Liver (tissue), 9 donors: ENCODE results near the gene GABRR3. TPM values are rescaled to one million over a fixed set of nuclear protein-coding genes. Genes with fewer than 3 reads are reported as not detected.

Source experiments
- DNase-seq: peaks from one replicate; pipeline ENCODE4 v3.0.0-alpha.2; 2017; ENCODE audit warnings: low spot score
- H3K27ac ChIP-seq, 2 donors: one replicate each; pipeline ENCODE4 v1.7.0; 2013; ENCODE audit warnings: inconsistent platforms in 2 of 2, low read length in 2 of 2, control low read depth in 1 of 2, low read depth in 1 of 2, mild to moderate bottlenecking in 1 of 2
- H3K27me3 ChIP-seq, 4 donors: one replicate each; pipeline versions ENCODE4 v1.6.1 to v1.7.0; 2013; ENCODE audit warnings: low read length in 3 of 4, inconsistent platforms in 1 of 4, mild to moderate bottlenecking in 1 of 4, moderate library complexity in 1 of 4; ENCODE audit not compliant: control insufficient read depth in 4 of 4, insufficient read depth in 4 of 4
- H3K36me3 ChIP-seq, 4 donors: one replicate each; pipeline versions ENCODE4 v1.6.1 to v1.7.0; 2013; ENCODE audit warnings: low read length in 3 of 4, mild to moderate bottlenecking in 3 of 4, low read depth in 1 of 4, moderate library complexity in 1 of 4; ENCODE audit not compliant: control insufficient read depth in 4 of 4, insufficient read depth in 3 of 4
- H3K4me1 ChIP-seq, 4 donors: one replicate each; pipeline versions ENCODE4 v1.6.1 to v1.7.0; 2013; ENCODE audit warnings: low read length in 3 of 4, mild to moderate bottlenecking in 3 of 4, moderate library complexity in 1 of 4; ENCODE audit not compliant: control insufficient read depth in 4 of 4, insufficient read depth in 4 of 4
- H3K4me3 ChIP-seq, 3 donors: one replicate each; pipeline versions ENCODE4 v1.6.1 to v1.7.0; 2013; ENCODE audit warnings: low read length in 3 of 3, control low read depth in 1 of 3, low read depth in 1 of 3, mild to moderate bottlenecking in 1 of 3
- H3K9ac ChIP-seq, 2 donors: one replicate each; pipeline ENCODE4 v1.7.0; 2013; ENCODE audit warnings: low read length in 2 of 2, mild to moderate bottlenecking in 2 of 2, moderate library complexity in 2 of 2, control low read depth in 1 of 2, low read depth in 1 of 2
- H3K9me3 ChIP-seq, 4 donors: one replicate each; pipeline versions ENCODE4 v1.6.1 to v1.7.0; 2013; ENCODE audit warnings: low read length in 3 of 4; ENCODE audit not compliant: control insufficient read depth in 4 of 4
- ATF3 ChIP-seq: IDR thresholded peaks from 2 replicates; pipeline ENCODE4 v1.6.1; 2016; ENCODE audit warnings: antibody characterized with exemption
- CTCF ChIP-seq: fragments of 150-350 bp; IDR thresholded peaks from 2 replicates; pipeline ENCODE4 v1.5.1; 2017; ENCODE audit warnings: improper control_type of control experiment, low read depth, low read length; ENCODE audit not compliant: missing input control
- FOXA1 ChIP-seq: IDR thresholded peaks from 2 replicates; pipeline ENCODE4 v1.6.1; 2016; ENCODE audit warnings: antibody characterized with exemption
- FOXA2 ChIP-seq: IDR thresholded peaks from 2 replicates; pipeline ENCODE4 v1.6.1; 2016; ENCODE audit warnings: antibody characterized with exemption
- GABPA ChIP-seq, 2 donors: IDR thresholded peaks in 1 of 2; conservative IDR thresholded peaks in 1 of 2; 2 replicates each; pipeline ENCODE4 v1.6.1; 2016; ENCODE audit warnings: antibody characterized with exemption in 2 of 2, mild to moderate bottlenecking in 1 of 2, moderate library complexity in 1 of 2
- HNF4A ChIP-seq, 2 donors: conservative IDR thresholded peaks; 2 replicates each; pipeline ENCODE4 v1.6.1; 2016; ENCODE audit warnings: antibody characterized with exemption in 2 of 2, mild to moderate bottlenecking in 2 of 2
- HNF4G ChIP-seq: IDR thresholded peaks from 2 replicates; pipeline ENCODE4 v1.6.1; 2016; ENCODE audit warnings: antibody characterized with exemption
- NR2F2 ChIP-seq: IDR thresholded peaks from 2 replicates; pipeline ENCODE4 v1.6.1; 2016; ENCODE audit warnings: antibody characterized with exemption
- RXRA ChIP-seq, 2 donors: IDR thresholded peaks; 2 replicates each; pipeline ENCODE4 v1.6.1; 2017 to 2018; ENCODE audit warnings: antibody characterized with exemption in 2 of 2, mild to moderate bottlenecking in 1 of 2
- SP1 ChIP-seq: IDR thresholded peaks from 2 replicates; pipeline ENCODE4 v1.6.1; 2018; ENCODE audit warnings: antibody characterized with exemption, mild to moderate bottlenecking
- TAF1 ChIP-seq: conservative IDR thresholded peaks from 2 replicates; pipeline ENCODE4 v1.6.1; 2016; ENCODE audit warnings: antibody characterized with exemption, mild to moderate bottlenecking
- WGBS: extraction: QIAGEN DNeasy Blood & Tissue Kit; methylation state at CpG from one replicate; pipeline ENCODE4 v1.1.7; 2013; 5-methylcytosine and 5-hydroxymethylcytosine counted together
- polyA plus RNA-seq, 2 donors: library from polyadenylated mRNA; stranded (reverse) in 1 of 2; unstranded in 1 of 2; fragments of 200-250 nt in 1 of 2; fragments of >200 nt in 1 of 2; fragmentation: Nextera tagmentation in 1 of 2; extraction: Ambion mirVana in 1 of 2; gene quantifications; one replicate each; pipeline versions ENCODE4 v1.2.1 to v1.2.3, GENCODE V29; 2013 to 2015
- total RNA-seq, 2 donors: library from RNA; depleted of rRNA; stranded (reverse); fragments of >200 nt; gene quantifications; one replicate each; pipeline ENCODE4 v1.2.3, GENCODE V29; 2014
- TF ChIP-seq, protein P1 (sequence below): IDR thresholded peaks from 2 replicates; pipeline ENCODE4 v1.6.1; 2016; ENCODE audit warnings: antibody characterized with exemption
- TF ChIP-seq, protein P2 (sequence below): IDR thresholded peaks from 2 replicates; pipeline ENCODE4 v1.6.1; 2016; ENCODE audit warnings: antibody characterized with exemption
- TF ChIP-seq, protein P3 (sequence below): IDR thresholded peaks from 2 replicates; pipeline ENCODE4 v1.6.1; 2016; ENCODE audit warnings: antibody characterized with exemption, mild to moderate bottlenecking
- donor health status: healthy.
- donor health status: healthy.
- donor health status: healthy.
- donor health status: healthy.
- donor health status: healthy.

Gene GABRR3
- total and polyA plus RNA-seq, 4 donors: not detected

DNA sequence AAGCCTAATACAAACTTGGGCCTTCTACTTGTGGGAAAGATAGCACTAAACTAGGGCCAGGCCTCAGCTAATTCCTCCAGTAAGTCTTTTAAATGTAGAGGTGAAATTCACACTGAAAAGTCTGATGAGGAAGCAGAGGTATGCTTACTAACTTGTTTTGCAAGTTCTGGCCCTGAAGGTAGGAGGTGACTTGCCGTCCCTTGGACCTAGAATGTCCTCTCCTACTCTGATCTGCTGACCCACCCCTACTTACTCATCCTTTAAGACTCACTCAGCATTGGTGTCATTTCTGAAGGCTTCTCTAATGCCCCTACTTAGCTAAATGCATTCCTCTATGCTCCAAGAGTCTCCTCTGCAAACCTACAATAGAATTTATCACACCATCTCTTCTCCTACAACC lies 82.2 kb downstream of the GABRR3 start:
- H3K4me1 ChIP-seq: no peaks in the 10 kb centered on the region
- no peak for TF ChIP-seq HNF4A (conservative IDR thresholded peaks at IDR 0.05)
- no peak for TF ChIP-seq SP1
- TF ChIP-seq CTCF: no peak
- no peak for TF ChIP-seq FOXA1
- TF ChIP-seq, protein P1, sequence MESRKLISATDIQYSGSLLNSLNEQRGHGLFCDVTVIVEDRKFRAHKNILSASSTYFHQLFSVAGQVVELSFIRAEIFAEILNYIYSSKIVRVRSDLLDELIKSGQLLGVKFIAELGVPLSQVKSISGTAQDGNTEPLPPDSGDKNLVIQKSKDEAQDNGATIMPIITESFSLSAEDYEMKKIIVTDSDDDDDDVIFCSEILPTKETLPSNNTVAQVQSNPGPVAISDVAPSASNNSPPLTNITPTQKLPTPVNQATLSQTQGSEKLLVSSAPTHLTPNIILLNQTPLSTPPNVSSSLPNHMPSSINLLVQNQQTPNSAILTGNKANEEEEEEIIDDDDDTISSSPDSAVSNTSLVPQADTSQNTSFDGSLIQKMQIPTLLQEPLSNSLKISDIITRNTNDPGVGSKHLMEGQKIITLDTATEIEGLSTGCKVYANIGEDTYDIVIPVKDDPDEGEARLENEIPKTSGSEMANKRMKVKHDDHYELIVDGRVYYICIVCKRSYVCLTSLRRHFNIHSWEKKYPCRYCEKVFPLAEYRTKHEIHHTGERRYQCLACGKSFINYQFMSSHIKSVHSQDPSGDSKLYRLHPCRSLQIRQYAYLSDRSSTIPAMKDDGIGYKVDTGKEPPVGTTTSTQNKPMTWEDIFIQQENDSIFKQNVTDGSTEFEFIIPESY: no peak
- TF ChIP-seq ATF3: no peak
- TF ChIP-seq HNF4G: no peak
- no peak for TF ChIP-seq GABPA (IDR thresholded peaks at IDR 0.05 in 1 of 2, conservative IDR thresholded peaks at IDR 0.05 in 1 of 2)
- no peak for TF ChIP-seq FOXA2
- TF ChIP-seq, protein P2, sequence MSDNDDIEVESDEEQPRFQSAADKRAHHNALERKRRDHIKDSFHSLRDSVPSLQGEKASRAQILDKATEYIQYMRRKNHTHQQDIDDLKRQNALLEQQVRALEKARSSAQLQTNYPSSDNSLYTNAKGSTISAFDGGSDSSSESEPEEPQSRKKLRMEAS: no peak
- TF ChIP-seq, protein P3, sequence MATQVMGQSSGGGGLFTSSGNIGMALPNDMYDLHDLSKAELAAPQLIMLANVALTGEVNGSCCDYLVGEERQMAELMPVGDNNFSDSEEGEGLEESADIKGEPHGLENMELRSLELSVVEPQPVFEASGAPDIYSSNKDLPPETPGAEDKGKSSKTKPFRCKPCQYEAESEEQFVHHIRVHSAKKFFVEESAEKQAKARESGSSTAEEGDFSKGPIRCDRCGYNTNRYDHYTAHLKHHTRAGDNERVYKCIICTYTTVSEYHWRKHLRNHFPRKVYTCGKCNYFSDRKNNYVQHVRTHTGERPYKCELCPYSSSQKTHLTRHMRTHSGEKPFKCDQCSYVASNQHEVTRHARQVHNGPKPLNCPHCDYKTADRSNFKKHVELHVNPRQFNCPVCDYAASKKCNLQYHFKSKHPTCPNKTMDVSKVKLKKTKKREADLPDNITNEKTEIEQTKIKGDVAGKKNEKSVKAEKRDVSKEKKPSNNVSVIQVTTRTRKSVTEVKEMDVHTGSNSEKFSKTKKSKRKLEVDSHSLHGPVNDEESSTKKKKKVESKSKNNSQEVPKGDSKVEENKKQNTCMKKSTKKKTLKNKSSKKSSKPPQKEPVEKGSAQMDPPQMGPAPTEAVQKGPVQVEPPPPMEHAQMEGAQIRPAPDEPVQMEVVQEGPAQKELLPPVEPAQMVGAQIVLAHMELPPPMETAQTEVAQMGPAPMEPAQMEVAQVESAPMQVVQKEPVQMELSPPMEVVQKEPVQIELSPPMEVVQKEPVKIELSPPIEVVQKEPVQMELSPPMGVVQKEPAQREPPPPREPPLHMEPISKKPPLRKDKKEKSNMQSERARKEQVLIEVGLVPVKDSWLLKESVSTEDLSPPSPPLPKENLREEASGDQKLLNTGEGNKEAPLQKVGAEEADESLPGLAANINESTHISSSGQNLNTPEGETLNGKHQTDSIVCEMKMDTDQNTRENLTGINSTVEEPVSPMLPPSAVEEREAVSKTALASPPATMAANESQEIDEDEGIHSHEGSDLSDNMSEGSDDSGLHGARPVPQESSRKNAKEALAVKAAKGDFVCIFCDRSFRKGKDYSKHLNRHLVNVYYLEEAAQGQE: no peak
- no peak for DNase-seq
- H3K4me3 ChIP-seq: no peak overlapping the region
- WGBS: 96% methylated on average over 1 of the region's 1 CpG
- no peaks in the 10 kb centered on the region for H3K9me3 ChIP-seq
- no peak overlapping the region for H3K9ac ChIP-seq
- H3K27me3 ChIP-seq: no peaks in the 10 kb centered on the region
- no peak overlapping the region for H3K27ac ChIP-seq
- peaks cover 13 to 69% (median 32%) of the 10 kb centered on the region in 4 donors for H3K36me3 ChIP-seq

- TF ChIP-seq NR2F2 (peak; percentile 51), CTCF (no peak), RXRA (IDR thresholded peaks at IDR 0.05) (peak in 1 of 2 donors; percentile 24), ATF3 (no peak), TAF1 (no peak)
- DNase-seq: no peak
- H3K36me3 ChIP-seq: peaks cover 15 to 67% (median 33%) of the 10 kb centered on the region in 4 donors
These were observed 82.8 kb downstream of the GABRR3 start for GRCh38 chr3:97952280-97952679.

More at GRCh38 chr3:97952280-97952679, 82.8 kb downstream of the GABRR3 start:
- Histone ChIP-seq H3K27ac (no peak overlapping the region), H3K9me3 (no peaks in the 10 kb centered on the region), H3K4me1 (no peaks in the 10 kb centered on the region), H3K4me3 (no peak overlapping the region), H3K27me3 (no peaks in the 10 kb centered on the region), H3K9ac (no peak overlapping the region)
- WGBS: 92% methylated on average over 3 of the region's 3 CpGs
